HCT116 (cell line): ENCODE data around the gene CXCR6. TPM values are rescaled to one million over a fixed set of nuclear protein-coding genes. Genes with fewer than 3 reads are reported as not detected.

Experiments
- ATAC-seq: fragments of 200-7000 bp; cut with Tn5 transposase; 2 replicates; pipeline ENCODE4 v1.9.1; 2020; ENCODE audit warnings: mild to moderate bottlenecking, moderate library complexity
- BruUV-seq: library from RNA; stranded (reverse); fragments of 400-500 nt; replicated peaks from 2 replicates; lab custom pipeline; 2021; lab: Mats Ljungman, UMichigan
- CTCF ChIA-PET: fragments of 300-600 bp; sonication (Branson Sonifier 250); formaldehyde crosslinking; loops from one replicate; lab custom pipeline; 2021; ENCODE audit warnings: antibody characterized with exemption; lab: Charles Lee
- POLR2A ChIA-PET: fragments of 300-600, 350-600 bp; sonication (Branson Sonifier 250); formaldehyde crosslinking; loops from one replicate; lab custom pipeline; 2021; ENCODE audit warnings: antibody characterized with exemption; lab: Charles Lee
- RAD21 ChIA-PET, 2 experiments: fragments of 300-600 bp; sonication (Branson Sonifier 250); formaldehyde crosslinking; loops; one replicate each; lab custom pipeline; 2023; ENCODE audit warnings: low total read pairs in 2 of 2; ENCODE audit not compliant: uncharacterized antibody in 2 of 2, unreplicated experiment in 2 of 2, low non-redundant PET in 1 of 2; lab: Charles Lee
- DNase-seq: peaks from one replicate; pipeline ENCODE4 v3.0.0-alpha.2; 2010; ENCODE audit warnings: low read depth, low spot score
- H2AFZ ChIP-seq: fragments of 200-600 bp; shearing (Covaris generic), sonication (generic); 2 replicates; pipeline ENCODE4 v1.6.1; 2017; ENCODE audit warnings: low read depth, mixed run types, mixed read lengths, antibody characterized with exemption, low read length; ENCODE audit not compliant: poor library complexity, severe bottlenecking
- H3K27ac ChIP-seq: 2 replicates; pipeline ENCODE4 v1.5.1; 2012; ENCODE audit warnings: low read depth, low read length
- H3K27me3 ChIP-seq: fragments of 200-600 bp; sonication (generic); 2 replicates; pipeline ENCODE4 v1.6.1; 2016; ENCODE audit warnings: mixed run types, low read length, mixed read lengths; ENCODE audit not compliant: insufficient read depth
- H3K36me3 ChIP-seq, 2 experiments: fragments of 200-500 bp in 1 of 2; fragments of 200-600 bp in 1 of 2; sonication (Bioruptor generic) in 1 of 2; sonication (generic) in 1 of 2; 2 replicates each; pipeline versions ENCODE4 v1.5.1 to v1.6.1; 2014 to 2016; ENCODE audit warnings: low read length in 2 of 2, inconsistent platforms in 1 of 2, mixed read lengths in 1 of 2, mixed run types in 1 of 2; ENCODE audit not compliant: insufficient read depth in 2 of 2, control insufficient read depth in 1 of 2
- H3K4me1 ChIP-seq, 2 experiments: fragments of 200-600 bp in 1 of 2; sonication (generic) in 1 of 2; 2 replicates each; pipeline versions ENCODE4 v1.5.1 to v1.6.1; 2012 to 2017; ENCODE audit warnings: low read length in 2 of 2, inconsistent platforms in 1 of 2, mild to moderate bottlenecking in 1 of 2, mixed read lengths in 1 of 2, mixed run types in 1 of 2, moderate library complexity in 1 of 2; ENCODE audit not compliant: insufficient read depth in 2 of 2, control insufficient read depth in 1 of 2
- H3K4me2 ChIP-seq: fragments of 200-600 bp; sonication (generic); 2 replicates; pipeline ENCODE4 v1.6.1; 2017; ENCODE audit warnings: mixed run types, low read length, mixed read lengths
- H3K4me3 ChIP-seq, 2 experiments: fragments of 200-600 bp in 1 of 2; sonication (generic) in 1 of 2; replicated peaks in 1 of 2; 2 replicates each; pipeline ENCODE4 v1.5.1; 2011 to 2016; ENCODE audit warnings: low read length in 2 of 2, control low read depth in 1 of 2, low read depth in 1 of 2, mild to moderate bottlenecking in 1 of 2, mixed read lengths in 1 of 2, mixed run types in 1 of 2
- H3K79me2 ChIP-seq: fragments of 200-600 bp; sonication (generic); 2 replicates; pipeline ENCODE4 v1.6.1; 2017; ENCODE audit warnings: mild to moderate bottlenecking, mixed run types, low read length, moderate library complexity, mixed read lengths; ENCODE audit not compliant: insufficient read depth
- H3K9ac ChIP-seq: fragments of 200-600 bp; sonication (generic); 2 replicates; pipeline ENCODE4 v1.6.1; 2016; ENCODE audit warnings: low read length, mixed read lengths
- H3K9me2 ChIP-seq: fragments of 200-600 bp; sonication (generic), shearing (Covaris generic); 2 replicates; pipeline ENCODE4 v1.6.1; 2017; ENCODE audit warnings: mixed run types, mild to moderate bottlenecking, moderate library complexity; ENCODE audit not compliant: insufficient read depth
- H3K9me3 ChIP-seq, 2 experiments: fragments of 200-500 bp in 1 of 2; fragments of 200-600 bp in 1 of 2; sonication (Bioruptor generic) in 1 of 2; sonication (generic) in 1 of 2; 2 replicates each; pipeline ENCODE4 v1.6.1; 2014 to 2017; ENCODE audit warnings: low read length in 2 of 2, mixed read lengths in 2 of 2, inconsistent platforms in 1 of 2, low read depth in 1 of 2, mild to moderate bottlenecking in 1 of 2, mixed run types in 1 of 2, moderate library complexity in 1 of 2; ENCODE audit not compliant: control insufficient read depth in 1 of 2, insufficient read depth in 1 of 2
- H4K20me1 ChIP-seq: fragments of 200-600 bp; sonication (generic), shearing (Covaris generic); 2 replicates; pipeline ENCODE4 v1.6.1; 2017; ENCODE audit warnings: mixed run types, mild to moderate bottlenecking, moderate library complexity; ENCODE audit not compliant: insufficient read depth
- ATF3 ChIP-seq: IDR thresholded peaks from 2 replicates; pipeline ENCODE4 v1.6.1; 2012
- CTCF ChIP-seq, 3 experiments: fragments of 200-600 bp in 1 of 3; sonication (generic) in 1 of 3; IDR thresholded peaks in 2 of 3; conservative IDR thresholded peaks in 1 of 3; 2 replicates each; pipeline ENCODE4 v1.5.1; 2012 to 2017; ENCODE audit warnings: low read depth in 2 of 3, low read length in 2 of 3, antibody characterized with exemption in 1 of 3, borderline replicate concordance in 1 of 3, control low read depth in 1 of 3, mild to moderate bottlenecking in 1 of 3, mixed read lengths in 1 of 3, mixed run types in 1 of 3, moderate library complexity in 1 of 3; ENCODE audit not compliant: insufficient read depth in 1 of 3
- ELF1 ChIP-seq: IDR thresholded peaks from 2 replicates; pipeline ENCODE4 v1.6.1; 2012; ENCODE audit warnings: low read depth, borderline replicate concordance
- EZH2phosphoT487 ChIP-seq: fragments of 200-600 bp; IDR thresholded peaks from 2 replicates; pipeline ENCODE4 v1.6.1; 2018; ENCODE audit warnings: antibody characterized with exemption, borderline replicate concordance
- FOSL1 ChIP-seq: IDR thresholded peaks from 2 replicates; pipeline ENCODE4 v1.6.1; 2012; ENCODE audit warnings: low read depth
- POLR2A ChIP-seq: IDR thresholded peaks from 2 replicates; pipeline ENCODE4 v1.7.0; 2011; ENCODE audit warnings: borderline replicate concordance; ENCODE audit not compliant: insufficient read depth, insufficient read length; ENCODE audit errors: extremely low read depth
- SRF ChIP-seq: IDR thresholded peaks from 2 replicates; pipeline ENCODE4 v1.6.1; 2012; ENCODE audit warnings: low read depth
- TCF7L2 ChIP-seq: IDR thresholded peaks from 2 replicates; pipeline ENCODE4 v1.7.0; 2011; ENCODE audit warnings: borderline replicate concordance, inconsistent platforms; ENCODE audit not compliant: insufficient read depth, insufficient read length; ENCODE audit errors: extremely low read depth
- YY1 ChIP-seq: IDR thresholded peaks from 2 replicates; pipeline ENCODE4 v1.6.1; 2011; ENCODE audit warnings: low read length, low read depth, moderate library complexity, mild to moderate bottlenecking; ENCODE audit not compliant: insufficient replicate concordance; ENCODE audit errors: extremely low read depth
- ZBTB33 ChIP-seq: IDR thresholded peaks from 2 replicates; pipeline ENCODE4 v1.6.1; 2011; ENCODE audit warnings: mild to moderate bottlenecking, low read length, moderate library complexity; ENCODE audit not compliant: insufficient replicate concordance; ENCODE audit errors: extremely low read depth
- ZFX ChIP-seq: fragments of 450-650 bp; IDR thresholded peaks from 2 replicates; pipeline ENCODE4 v1.6.1; 2017
- ZNF274 ChIP-seq: fragments of 200-500 bp; sonication (Bioruptor generic); IDR thresholded peaks from 2 replicates; pipeline ENCODE4 v1.6.1; 2014; ENCODE audit warnings: mild to moderate bottlenecking, low read depth, low read length, inconsistent platforms
- intact Hi-C: fragments of 100-400 bp; cut with micrococcal nuclease; formaldehyde crosslinking; loops from 2 replicates; pipeline ENCODE4 v1.10.0; 2022
- total RNA-seq: library from RNA; stranded (reverse); gene quantifications from one replicate; pipeline ENCODE4 v1.2.1, GENCODE V29; 2021; ENCODE audit not compliant: unreplicated experiment

CXCR6 gene
- total RNA-seq, 1 experiment from 2014 or later: not detected

GRCh38 chr3:45997942-45998341 is 54.7 kb downstream of the CXCR6 start:
- Histone ChIP-seq H3K27ac (no peak overlapping the region), H3K36me3 (no peaks in the 10 kb centered on the region), H3K9ac (no peak overlapping the region), H2AFZ (no peak overlapping the region), H3K4me1 (peaks cover 5 to 14% of the 10 kb centered on the region in 2 experiments; a peak in 3 of 4 replicates), H3K27me3 (no peaks in the 10 kb centered on the region), H3K9me2 (no peaks in the 10 kb centered on the region), H4K20me1 (no peaks in the 10 kb centered on the region), H3K4me2 (no peak overlapping the region), H3K9me3 (no peaks in the 10 kb centered on the region), H3K4me3 (no peak overlapping the region), H3K79me2 (peaks cover 10% of the 10 kb centered on the region)
- intact Hi-C loops: no loop called here
- BruUV-seq: no TSS peak
- DNase-seq (no peak), ATAC-seq (no peak)
- ChIA-PET CTCF (no interaction called here), POLR2A (no interaction called here), RAD21 (no interaction called here)
- TF ChIP-seq ELF1: no peak
- TF ChIP-seq EZH2phosphoT487: no peak
- no peak for TF ChIP-seq YY1
- TF ChIP-seq CTCF (IDR thresholded peaks at IDR 0.05 in 2 of 3, conservative IDR thresholded peaks at IDR 0.05 in 1 of 3; ENCODE audit: borderline replicate concordance in 1 of 3, insufficient read depth in 1 of 3, low read depth in 2 of 3, low read length in 2 of 3): no peak
- no peak for TF ChIP-seq TCF7L2
- no peak for TF ChIP-seq ZBTB33
- no peak for TF ChIP-seq SRF
- TF ChIP-seq ATF3: no peak
- TF ChIP-seq ZNF274: no peak
- no peak for TF ChIP-seq ZFX
- no peak for TF ChIP-seq POLR2A
- no peak for TF ChIP-seq FOSL1

Other genes starting within 250 kb of the CXCR6 start
- 0.89 TPM for gene SLC6A20, start 146.9 kb upstream of the CXCR6 start, total RNA-seq
- 21.0 TPM for gene LZTFL1, start 101.3 kb upstream of the CXCR6 start, total RNA-seq
- not detected for gene CCR9, start 56.9 kb upstream of the CXCR6 start, total RNA-seq
- 15.8 TPM for gene FYCO1, start 52.4 kb downstream of the CXCR6 start, total RNA-seq
- gene XCR1, start 84.0 kb downstream of the CXCR6 start, total RNA-seq: not detected